Purkinje cell (primary cell): ENCODE results near the gene FRMD5. TPM values are rescaled to one million over a fixed set of nuclear protein-coding genes. Genes with fewer than 3 reads are reported as not detected.

Experiments used
- polyA plus RNA-seq: library from polyadenylated mRNA; unstranded; fragments of >200 nt; fragmentation: Nextera tagmentation; gene quantifications from 2 replicates; pipeline ENCODE4 v1.2.1, GENCODE V29; 2014

Gene FRMD5
- 14.7 and 26.4 TPM in 2 replicates for polyA plus RNA-seq

DNA sequence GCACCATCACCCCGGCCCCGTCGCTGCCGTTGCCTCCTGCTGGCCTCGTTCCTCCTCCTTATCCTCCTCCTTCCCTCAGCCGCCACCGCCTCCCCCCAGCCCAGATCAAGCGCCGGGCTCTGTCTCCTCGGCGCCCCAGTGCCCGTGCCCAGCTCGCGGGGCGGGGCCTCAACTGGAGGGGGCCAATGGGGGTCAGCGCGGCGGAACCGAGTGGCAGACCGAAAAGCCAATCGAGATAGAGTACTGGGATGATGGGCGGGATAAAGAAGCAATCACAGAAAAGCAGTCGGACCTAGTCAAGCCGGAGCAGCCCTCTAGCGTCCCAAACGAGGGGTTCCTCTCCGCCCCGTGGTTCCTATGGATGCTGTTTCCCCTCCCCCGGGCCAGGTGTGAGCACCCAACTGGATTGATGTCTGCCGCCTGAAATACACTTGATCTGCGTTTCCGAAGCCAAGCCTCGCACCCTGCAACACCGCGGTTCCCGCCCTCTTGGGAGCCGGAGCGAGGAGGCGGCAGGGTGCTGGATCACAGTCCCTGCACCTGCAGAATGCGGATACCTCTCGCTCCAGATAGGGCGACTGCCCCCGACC, at the start of gene FRMD5:
Gene FRMD5 (minus strand): TSS at position 121 of the 590 bp plus-strand sequence.

GRCh38 chr15:43826508-43827341, 368.3 kb downstream of the FRMD5 start, which contains the start of gene WDR76:
WDR76 (plus strand) TSS chr15:43827002; CDS start chr15:43827033, 31 bp downstream.

DNA sequence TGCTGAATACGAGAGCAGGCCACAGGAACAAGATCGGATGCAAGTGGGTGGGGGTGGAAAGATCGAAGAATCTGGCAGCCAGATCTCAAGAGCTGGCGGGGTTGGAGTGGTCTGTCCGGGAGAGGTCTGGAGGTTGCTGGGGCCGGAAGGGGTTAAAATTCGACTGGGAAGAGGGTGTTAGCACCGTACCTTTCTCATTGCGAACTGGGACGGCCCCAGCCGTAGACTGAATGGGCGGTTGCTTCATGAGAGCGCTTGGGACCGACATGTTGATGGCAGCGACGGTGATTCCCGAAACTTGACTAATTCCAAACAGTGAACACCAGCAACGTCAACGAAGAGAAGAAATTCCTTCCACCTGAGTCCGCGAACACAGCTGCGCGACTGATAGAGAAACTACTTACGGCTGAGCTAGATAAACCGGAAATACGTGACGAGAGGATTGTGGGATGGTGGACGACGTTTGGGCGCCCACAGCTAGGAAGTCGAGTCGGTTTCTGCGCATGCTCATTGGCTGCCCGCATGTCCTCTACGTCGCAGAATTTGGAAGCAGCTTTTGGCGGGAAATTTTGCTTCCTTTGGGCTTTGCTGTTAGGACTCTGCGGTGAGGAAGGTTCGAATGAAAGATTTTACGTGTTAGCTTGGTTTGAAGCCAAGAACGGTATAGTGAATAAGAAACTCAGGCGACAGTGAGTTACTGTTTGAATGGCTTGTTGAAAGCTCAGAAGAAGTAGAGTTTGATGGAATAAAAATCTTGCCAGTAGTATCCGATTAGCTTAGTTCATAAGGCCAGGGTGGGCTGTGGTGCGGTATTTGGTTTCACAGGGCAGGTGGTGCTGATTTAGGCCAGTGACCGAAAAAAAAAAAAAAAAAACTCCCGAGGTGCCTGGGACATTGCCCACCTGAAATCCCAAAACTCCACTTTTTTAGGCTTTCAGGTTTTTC, 370.5 kb downstream of the FRMD5 start, which contains the start of gene MFAP1:
Gene MFAP1 (minus strand): TSS at position 389 of the 945 bp plus-strand sequence. CDS start 121 bp downstream, at position 268.

Other genes starting within 250 kb of the FRMD5 start
- gene GOLM2, start 93.4 kb upstream of the FRMD5 start, polyA plus RNA-seq: 80.6 and 90.7 TPM in 2 replicates
- gene CTDSPL2, start 232.4 kb upstream of the FRMD5 start, polyA plus RNA-seq: 7.5 and 10.8 TPM in 2 replicates